H9 (cell line): ENCODE results near the gene SPTBN1. TPM values are rescaled to one million over a fixed set of nuclear protein-coding genes. Genes with fewer than 3 reads are reported as not detected.

Experiments
- DNase-seq: peaks from one replicate; pipeline ENCODE4 v3.0.0-alpha.2; 2017
- H2AFZ ChIP-seq: one replicate; pipeline ENCODE4 v1.6.1; 2013; ENCODE audit warnings: mild to moderate bottlenecking, low read length, control low read depth, moderate library complexity
- H2AK5ac ChIP-seq: 2 replicates; pipeline ENCODE4 v1.6.1; 2013; ENCODE audit warnings: low read length, control low read depth, mixed read lengths; ENCODE audit not compliant: insufficient read length
- H2BK120ac ChIP-seq: one replicate; pipeline ENCODE4 v1.6.1; 2013; ENCODE audit warnings: low read depth, mild to moderate bottlenecking, low read length, control low read depth, inconsistent platforms; ENCODE audit not compliant: poor library complexity, severe bottlenecking
- H2BK12ac ChIP-seq: 2 replicates; pipeline ENCODE4 v1.6.1; 2013; ENCODE audit warnings: low read length, control low read depth, mixed read lengths, low read depth; ENCODE audit not compliant: insufficient read length
- H2BK15ac ChIP-seq: 2 replicates; pipeline ENCODE4 v1.6.1; 2013; ENCODE audit warnings: low read depth, low read length, control low read depth
- H2BK20ac ChIP-seq: one replicate; pipeline ENCODE4 v1.6.1; 2013; ENCODE audit warnings: low read depth, mild to moderate bottlenecking, low read length, control low read depth, inconsistent platforms; ENCODE audit not compliant: poor library complexity, severe bottlenecking
- H2BK5ac ChIP-seq: 2 replicates; pipeline ENCODE4 v1.6.1; 2013; ENCODE audit warnings: low read length, control low read depth, mixed read lengths; ENCODE audit not compliant: insufficient read length
- H3K14ac ChIP-seq: 2 replicates; pipeline ENCODE4 v1.6.1; 2013; ENCODE audit warnings: low read length, control low read depth; ENCODE audit not compliant: insufficient read depth
- H3K18ac ChIP-seq: 2 replicates; pipeline ENCODE4 v1.6.1; 2013; ENCODE audit warnings: low read depth, mild to moderate bottlenecking, mixed read lengths, low read length, control low read depth; ENCODE audit not compliant: insufficient read length
- H3K23ac ChIP-seq: 2 replicates; pipeline ENCODE4 v1.6.1; 2013; ENCODE audit warnings: low read length, control low read depth, mixed read lengths, low read depth; ENCODE audit not compliant: insufficient read length
- H3K23me2 ChIP-seq: 2 replicates; pipeline ENCODE4 v1.6.1; 2013; ENCODE audit warnings: low read depth, mild to moderate bottlenecking, mixed read lengths, low read length, control low read depth; ENCODE audit not compliant: insufficient read length, poor library complexity, severe bottlenecking
- H3K27ac ChIP-seq: 2 replicates; pipeline ENCODE4 v1.5.1; 2013; ENCODE audit warnings: low read length, control low read depth, mixed read lengths, low read depth; ENCODE audit not compliant: insufficient read length
- H3K27me3 ChIP-seq: 2 replicates; pipeline ENCODE4 v1.6.1; 2013; ENCODE audit warnings: low read length, control low read depth, inconsistent platforms; ENCODE audit not compliant: insufficient read depth
- H3K4ac ChIP-seq: 2 replicates; pipeline ENCODE4 v1.6.1; 2013; ENCODE audit warnings: low read depth, mild to moderate bottlenecking, control low read depth, inconsistent platforms, low read length, moderate library complexity
- H3K4me1 ChIP-seq: 2 replicates; pipeline ENCODE4 v1.6.1; 2013; ENCODE audit warnings: low read length, control low read depth, inconsistent platforms; ENCODE audit not compliant: insufficient read depth
- H3K4me2 ChIP-seq: 2 replicates; pipeline ENCODE4 v1.6.1; 2013; ENCODE audit warnings: low read length, control low read depth, mixed read lengths; ENCODE audit not compliant: insufficient read length, insufficient read depth
- H3K56ac ChIP-seq: 2 replicates; pipeline ENCODE4 v1.6.1; 2013; ENCODE audit warnings: low read depth, mild to moderate bottlenecking, mixed read lengths, low read length, control low read depth; ENCODE audit not compliant: insufficient read length
- H3K79me1 ChIP-seq: 2 replicates; pipeline ENCODE4 v1.6.1; 2013; ENCODE audit warnings: low read depth, mild to moderate bottlenecking, moderate library complexity, low read length, control low read depth, inconsistent platforms; ENCODE audit not compliant: insufficient read depth, poor library complexity, severe bottlenecking
- H3K79me2 ChIP-seq: 2 replicates; pipeline ENCODE4 v1.6.1; 2013; ENCODE audit warnings: low read length, control low read depth, inconsistent platforms; ENCODE audit not compliant: insufficient read depth
- H3K9ac ChIP-seq: 2 replicates; pipeline ENCODE4 v1.6.1; 2013; ENCODE audit warnings: low read length, control low read depth, mixed read lengths; ENCODE audit not compliant: insufficient read length; ENCODE audit errors: extremely low read depth
- H3K9me3 ChIP-seq: one replicate; pipeline ENCODE4 v1.6.1; 2013; ENCODE audit warnings: low read depth, low read length, inconsistent platforms; ENCODE audit not compliant: control insufficient read depth
- H3T11ph ChIP-seq: one replicate; pipeline ENCODE4 v1.6.1; 2013; ENCODE audit warnings: mild to moderate bottlenecking, low read length, control low read depth, inconsistent platforms
- H4K20me1 ChIP-seq: one replicate; pipeline ENCODE4 v1.6.1; 2013; ENCODE audit not compliant: control insufficient read depth, insufficient read length, insufficient read depth
- H4K5ac ChIP-seq: 2 replicates; pipeline ENCODE4 v1.6.1; 2013; ENCODE audit warnings: low read depth, mild to moderate bottlenecking, mixed read lengths, low read length, control low read depth; ENCODE audit not compliant: insufficient read length
- H4K8ac ChIP-seq: replicated peaks from 2 replicates; pipeline ENCODE4 v1.6.1; 2013; ENCODE audit warnings: low read length, control low read depth, mixed read lengths, low read depth; ENCODE audit not compliant: insufficient read length
- H4K91ac ChIP-seq: 2 replicates; pipeline ENCODE4 v1.6.1; 2013; ENCODE audit warnings: low read depth, mild to moderate bottlenecking, moderate library complexity, mixed read lengths, low read length, control low read depth; ENCODE audit not compliant: insufficient read length
- H3K27ac Mint-ChIP-seq, 3 experiments: 2 replicates in 2 of 3; 3 replicates in 1 of 3; pipeline ENCODE4 v1.8.0; 2020 to 2021; ENCODE audit warnings: mixed read lengths in 3 of 3, mild to moderate bottlenecking in 1 of 3, moderate library complexity in 1 of 3
- H3K27me3 Mint-ChIP-seq: 2 replicates; pipeline ENCODE4 v1.8.0; 2021; ENCODE audit warnings: low read depth, mild to moderate bottlenecking, moderate library complexity, mixed read lengths
- H3K36me3 Mint-ChIP-seq, 3 experiments: 2 replicates in 2 of 3; 3 replicates in 1 of 3; pipeline ENCODE4 v1.8.0; 2020 to 2021; ENCODE audit warnings: low read depth in 3 of 3, mixed read lengths in 3 of 3; ENCODE audit not compliant: insufficient read depth in 1 of 3
- H3K4me1 Mint-ChIP-seq, 2 experiments: 2 replicates each; pipeline ENCODE4 v1.8.0; 2020; ENCODE audit warnings: mixed read lengths in 2 of 2
- H3K4me3 Mint-ChIP-seq, 2 experiments: 2 replicates in 1 of 2; 3 replicates in 1 of 2; pipeline ENCODE4 v1.8.0; 2020 to 2021; ENCODE audit warnings: mild to moderate bottlenecking in 2 of 2, mixed read lengths in 2 of 2, moderate library complexity in 1 of 2
- H3K9me3 Mint-ChIP-seq, 2 experiments: 2 replicates in 1 of 2; 3 replicates in 1 of 2; pipeline ENCODE4 v1.8.0; 2020; ENCODE audit warnings: mild to moderate bottlenecking in 2 of 2, mixed read lengths in 2 of 2, moderate library complexity in 1 of 2
- CTCF ChIP-seq: fragments of 200-600 bp; sonication (generic); conservative IDR thresholded peaks from 3 replicates; pipeline ENCODE4 v1.8.0; 2021; ENCODE audit warnings: antibody characterized with exemption, mild to moderate bottlenecking
- WGBS: extraction: QIAGEN DNeasy Blood & Tissue Kit; methylation state at CpG from one replicate; pipeline ENCODE4 v1.1.7; 2013; ENCODE audit warnings: missing lambda C conversion rate, low lambda C conversion rate, mixed read lengths; ENCODE audit not compliant: insufficient read length; ENCODE audit errors: extremely low coverage; 5-methylcytosine and 5-hydroxymethylcytosine counted together
- total RNA-seq: library from RNA; stranded (reverse); gene quantifications from 2 replicates; pipeline ENCODE4 v1.2.1, GENCODE V29; 2021

SPTBN1 gene
- total RNA-seq, 1 experiment from 2014 or later: 164 TPM

- DNase-seq: no peak
- no peak overlapping the region for H3T11ph ChIP-seq
- H3K79me1 ChIP-seq: no peaks in the 10 kb centered on the region
- H3K27me3 ChIP-seq: no peaks in the 10 kb centered on the region
- TF ChIP-seq CTCF: no peak
- H3K14ac ChIP-seq: no peak overlapping the region
- no peak overlapping the region for H2BK120ac ChIP-seq
- H3K4me2 ChIP-seq: peak overlapping the region; percentile 94
- no peak overlapping the region for H4K8ac ChIP-seq
- WGBS: no CpG with 5 or more reads among the region's 4 CpGs
- peaks cover 21% of the 10 kb centered on the region for H3K23me2 ChIP-seq
- H3K4me1 Mint-ChIP-seq: peaks cover 6 to 21% of the 10 kb centered on the region in 2 experiments
- no peaks in the 10 kb centered on the region for H3K79me2 ChIP-seq
- no peak overlapping the region for H3K23ac ChIP-seq
- no peaks in the 10 kb centered on the region for H4K20me1 ChIP-seq
- no peak overlapping the region for H2BK15ac ChIP-seq
- H3K4me1 ChIP-seq: no peaks in the 10 kb centered on the region
- H3K9me3 ChIP-seq: no peaks in the 10 kb centered on the region
- no peak overlapping the region for H3K27ac ChIP-seq
- H3K4ac ChIP-seq: no peak overlapping the region
- no peak overlapping the region for H3K27ac Mint-ChIP-seq
- no peak overlapping the region for H2AK5ac ChIP-seq
- H3K36me3 Mint-ChIP-seq: no peaks in the 10 kb centered on the region; a peak in 1 of 7 replicates
- H3K9ac ChIP-seq: no peak overlapping the region
- H3K9me3 Mint-ChIP-seq: no peaks in the 10 kb centered on the region; a peak in 1 of 5 replicates
- H4K91ac ChIP-seq: no peak overlapping the region
- H4K5ac ChIP-seq: no peak overlapping the region
- H3K4me3 Mint-ChIP-seq: peak overlapping the region; percentile 74 to 85
- H3K56ac ChIP-seq: no peak overlapping the region
- no peak overlapping the region for H2BK5ac ChIP-seq
- no peak overlapping the region for H2AFZ ChIP-seq
- no peak overlapping the region for H2BK20ac ChIP-seq
- H3K27me3 Mint-ChIP-seq: peaks cover 36% of the 10 kb centered on the region
- H3K18ac ChIP-seq: no peak overlapping the region
- no peak overlapping the region for H2BK12ac ChIP-seq
Observed at GRCh38 chr2:54454548-54455130, 1.5 kb upstream of the SPTBN1 start.
